PC-3 (cell line): ENCODE results near the gene ARPC4. TPM values are rescaled to one million over a fixed set of nuclear protein-coding genes. Genes with fewer than 3 reads are reported as not detected.

Source experiments
- ATAC-seq: fragments of 200-7000 bp; cut with Tn5 transposase; 2 replicates; pipeline ENCODE4 v1.9.1; 2020; ENCODE audit warnings: mild to moderate bottlenecking, moderate library complexity
- BruUV-seq: library from RNA; stranded (reverse); fragments of 400-500 nt; replicated peaks from 2 replicates; lab custom pipeline; 2021; lab: Mats Ljungman, UMichigan
- CTCF ChIA-PET: fragments of 300-600 bp; sonication (Branson Sonifier 250); formaldehyde crosslinking; loops from one replicate; lab custom pipeline; 2022; ENCODE audit warnings: antibody characterized with exemption; lab: Charles Lee
- POLR2A ChIA-PET: fragments of 300-600 bp; sonication (Branson Sonifier 250); formaldehyde crosslinking; loops from one replicate; lab custom pipeline; 2022; ENCODE audit warnings: antibody characterized with exemption; ENCODE audit not compliant: unreplicated experiment; lab: Charles Lee
- DNase-seq: peaks from one replicate; pipeline ENCODE4 v3.0.0-alpha.2; 2015
- H2AFZ ChIP-seq: fragments of 300-600 bp; sonication (generic); 2 replicates; pipeline ENCODE4 v1.6.0; 2016; ENCODE audit warnings: antibody characterized with exemption, low read length
- H3F3A ChIP-seq: fragments of 300-600 bp; sonication (generic); one replicate; pipeline ENCODE4 v1.6.0; 2017; ENCODE audit warnings: antibody characterized with exemption, low read length, control low read depth, mild to moderate bottlenecking; ENCODE audit not compliant: unreplicated experiment
- H3K27ac ChIP-seq: fragments of 300-600 bp; sonication (generic); 2 replicates; pipeline ENCODE4 v1.5.1; 2016; ENCODE audit warnings: mild to moderate bottlenecking, low read length
- H3K27me3 ChIP-seq: fragments of 300-600 bp; sonication (generic); 2 replicates; pipeline ENCODE4 v1.6.1; 2016; ENCODE audit warnings: low read length, mixed read lengths
- H3K36me3 ChIP-seq: fragments of 300-600 bp; sonication (generic); 2 replicates; pipeline ENCODE4 v1.6.1; 2016; ENCODE audit warnings: low read depth, mixed run types, low read length, mixed read lengths
- H3K4me1 ChIP-seq: fragments of 300-600 bp; sonication (generic); 2 replicates; pipeline ENCODE4 v1.5.1; 2016; ENCODE audit warnings: low read length; ENCODE audit not compliant: insufficient read depth
- H3K4me2 ChIP-seq: fragments of 300-600 bp; sonication (generic); 2 replicates; pipeline ENCODE4 v1.6.0; 2016; ENCODE audit warnings: low read length
- H3K4me3 ChIP-seq: fragments of 300-600 bp; sonication (generic); 2 replicates; pipeline ENCODE4 v1.5.1; 2016; ENCODE audit warnings: mild to moderate bottlenecking, low read length, mixed read lengths
- H3K79me2 ChIP-seq: fragments of 300-600 bp; sonication (generic); 2 replicates; pipeline ENCODE4 v1.6.1; 2017; ENCODE audit warnings: low read length, mixed read lengths
- H3K9ac ChIP-seq: fragments of 300-600 bp; sonication (generic); 2 replicates; pipeline ENCODE4 v1.6.0; 2016; ENCODE audit warnings: mild to moderate bottlenecking, low read length
- H3K9me2 ChIP-seq: fragments of 300-600 bp; sonication (generic); replicated peaks from 2 replicates; pipeline ENCODE4 v1.6.1; 2016; ENCODE audit warnings: mixed run types, low read length, mixed read lengths
- H3K9me3 ChIP-seq: fragments of 300-600 bp; sonication (generic); 2 replicates; pipeline ENCODE4 v1.6.1; 2016; ENCODE audit warnings: low read length, mixed read lengths
- H4K20me1 ChIP-seq: fragments of 300-600 bp; sonication (generic); 2 replicates; pipeline ENCODE4 v1.6.1; 2016; ENCODE audit warnings: low read length, mixed read lengths
- CTCF ChIP-seq: fragments of 300-600 bp; sonication (generic); conservative IDR thresholded peaks from 2 replicates; pipeline ENCODE4 v1.5.1; 2017; ENCODE audit warnings: antibody characterized with exemption, low read depth, mild to moderate bottlenecking, low read length
- EZH2 ChIP-seq: fragments of 300-600 bp; sonication (generic); IDR thresholded peaks from one replicate; pipeline ENCODE4 v1.6.1; 2017; ENCODE audit warnings: antibody characterized with exemption, mild to moderate bottlenecking, low read length; ENCODE audit not compliant: unreplicated experiment
- EZH2phosphoT487 ChIP-seq: fragments of 300-600 bp; sonication (generic); IDR thresholded peaks from 2 replicates; pipeline ENCODE4 v1.6.1; 2018; ENCODE audit warnings: mild to moderate bottlenecking, antibody characterized with exemption, low read length, borderline replicate concordance
- intact Hi-C: fragments of 100-400 bp; cut with micrococcal nuclease; formaldehyde crosslinking; loops from 2 replicates; pipeline ENCODE4 v1.9.0; 2023
- total RNA-seq: library from RNA; depleted of rRNA; stranded (reverse); fragments of >200 nt; gene quantifications from 2 replicates; pipeline ENCODE4 v1.2.3, GENCODE V29; 2014

ARPC4 gene
- total RNA-seq, 1 experiment from 2014 or later: 223 TPM

- no peak overlapping the region for H2AFZ ChIP-seq
Measured at GRCh38 chr3:9767418-9767817, 25.5 kb upstream of the ARPC4 start.

GRCh38 chr3:9768141-9768775, 24.6 kb upstream of the ARPC4 start:
- ATAC-seq (no peak), DNase-seq (no peak)
- no peak overlapping the region for H3K27ac ChIP-seq
- peaks cover 25% of the 10 kb centered on the region for H3K4me1 ChIP-seq
- H3K9me3 ChIP-seq: no peaks in the 10 kb centered on the region
- H3K27me3 ChIP-seq: no peaks in the 10 kb centered on the region
- no TSS peak for BruUV-seq
- H3K4me2 ChIP-seq: peak overlapping the region; percentile 88
- no peak overlapping the region for H2AFZ ChIP-seq
- intact Hi-C loops: loop anchor here (2.0 kb wide), 1 partner anchor 13 kb away; no protein-coding TSS in a partner anchor
- H4K20me1 ChIP-seq: no peaks in the 10 kb centered on the region
- TF ChIP-seq EZH2phosphoT487 (no peak), CTCF (no peak), EZH2 (no peak)
- H3K9ac ChIP-seq: no peak overlapping the region
- H3F3A ChIP-seq: no peaks in the 10 kb centered on the region
- peaks cover 18% of the 10 kb centered on the region for H3K79me2 ChIP-seq
- H3K36me3 ChIP-seq: no peaks in the 10 kb centered on the region; the same call in 1 of the 2 replicates
- ChIA-PET CTCF (no interaction called here), POLR2A (interaction anchor here (0.6 kb wide), 1 partner anchor 22 kb away, joined by 4 read pairs; no protein-coding TSS in a partner anchor)
- H3K9me2 ChIP-seq: no peaks in the 10 kb centered on the region
- 0 out of 2 replicates have a peak overlapping the region, but pooled peaks have one; percentile 80 for H3K4me3 ChIP-seq

More at GRCh38 chr3:9767418-9767817, 25.5 kb upstream of the ARPC4 start:
- Histone ChIP-seq H3K4me2 (peak overlapping the region; percentile 88; the same call in 1 of the 2 replicates), H3K9ac (no peak overlapping the region), H3K36me3 (no peaks in the 10 kb centered on the region; the same call in 1 of the 2 replicates), H3F3A (no peaks in the 10 kb centered on the region), H4K20me1 (no peaks in the 10 kb centered on the region), H3K9me3 (no peaks in the 10 kb centered on the region), H3K27ac (peak overlapping the region; percentile 16), H3K4me3 (no peak overlapping the region), H3K4me1 (peaks cover 25% of the 10 kb centered on the region), H3K9me2 (no peaks in the 10 kb centered on the region), H3K79me2 (peaks cover 18% of the 10 kb centered on the region), H3K27me3 (no peaks in the 10 kb centered on the region)
- TF ChIP-seq EZH2 (no peak), CTCF (no peak), EZH2phosphoT487 (no peak)
- POLR2A ChIA-PET: interaction anchor here (0.6 kb wide), 1 partner anchor 22 kb away, joined by 4 read pairs; no protein-coding TSS in a partner anchor
- no TSS peak for BruUV-seq
- DNase-seq (no peak), ATAC-seq (no peak; the same call in 1 of the 2 replicates)
- CTCF ChIA-PET: no interaction called here
- intact Hi-C loops: no loop called here

GRCh38 chr3:9769012-9769411, 23.9 kb upstream of the ARPC4 start:
- CTCF ChIA-PET: no interaction called here
- H3K4me1 ChIP-seq: peaks cover 25% of the 10 kb centered on the region
- TF ChIP-seq EZH2phosphoT487 (no peak), EZH2 (no peak), CTCF (no peak)
- peaks cover 18% of the 10 kb centered on the region for H3K79me2 ChIP-seq
- POLR2A ChIA-PET: no interaction called here
- no peaks in the 10 kb centered on the region for H3K9me2 ChIP-seq
- peak overlapping the region; percentile 80 for H3K4me3 ChIP-seq
- no peak overlapping the region for H3K27ac ChIP-seq
- peak overlapping the region; percentile 77 for H3K9ac ChIP-seq
- peak overlapping the region; percentile 93 for H2AFZ ChIP-seq
- no peaks in the 10 kb centered on the region for H3F3A ChIP-seq
- ATAC-seq (peak; percentile 6), DNase-seq (no peak)
- no TSS peak for BruUV-seq
- no peaks in the 10 kb centered on the region for H3K27me3 ChIP-seq
- intact Hi-C loops: loop anchor here (2.0 kb wide), 1 partner anchor 14 kb away; no protein-coding TSS in a partner anchor
- no peaks in the 10 kb centered on the region for H3K9me3 ChIP-seq
- no peaks in the 10 kb centered on the region for H4K20me1 ChIP-seq
- H3K36me3 ChIP-seq: no peaks in the 10 kb centered on the region; the same call in 1 of the 2 replicates
- peak overlapping the region; percentile 88 for H3K4me2 ChIP-seq
